ENCODE measurements around the gene GPR150.

DNA sequence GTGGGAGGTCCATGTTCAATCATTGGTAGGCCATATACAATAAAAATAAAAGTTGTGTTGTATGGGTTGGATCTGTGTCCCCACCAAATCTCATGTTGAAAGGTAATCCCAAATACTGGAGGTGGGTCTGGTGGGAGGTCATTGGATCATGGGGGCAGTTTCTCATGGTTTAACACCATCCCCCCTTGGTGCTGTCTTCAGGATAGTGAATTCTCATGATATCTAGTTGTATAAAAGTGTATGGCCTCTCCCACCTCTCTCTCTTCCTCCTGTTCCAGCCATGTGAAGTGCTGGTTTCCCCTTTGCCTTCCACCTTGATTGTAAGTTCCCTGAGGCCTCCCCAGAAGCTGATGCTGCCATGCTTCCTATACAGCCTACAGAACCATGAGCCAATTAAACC is 47.8 kb downstream of the GPR150 start:
- no peak for TF ChIP-seq GABPA (tag; conservative IDR thresholded peaks at IDR 0.05; ENCODE audit: low read depth)
- TF ChIP-seq, protein P1, sequence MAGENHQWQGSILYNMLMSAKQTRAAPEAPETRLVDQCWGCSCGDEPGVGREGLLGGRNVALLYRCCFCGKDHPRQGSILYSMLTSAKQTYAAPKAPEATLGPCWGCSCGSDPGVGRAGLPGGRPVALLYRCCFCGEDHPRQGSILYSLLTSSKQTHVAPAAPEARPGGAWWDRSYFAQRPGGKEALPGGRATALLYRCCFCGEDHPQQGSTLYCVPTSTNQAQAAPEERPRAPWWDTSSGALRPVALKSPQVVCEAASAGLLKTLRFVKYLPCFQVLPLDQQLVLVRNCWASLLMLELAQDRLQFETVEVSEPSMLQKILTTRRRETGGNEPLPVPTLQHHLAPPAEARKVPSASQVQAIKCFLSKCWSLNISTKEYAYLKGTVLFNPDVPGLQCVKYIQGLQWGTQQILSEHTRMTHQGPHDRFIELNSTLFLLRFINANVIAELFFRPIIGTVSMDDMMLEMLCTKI (IDR thresholded peaks at IDR 0.05; ENCODE audit: partially characterized antibody), result no peak
- no peak for TF ChIP-seq ZNF124 (CRISPR knock-in tag; IDR thresholded peaks at IDR 0.05)
- TF ChIP-seq TAF1 (IDR thresholded peaks at IDR 0.05; ENCODE audit: control insufficient read depth, extremely low read depth, insufficient read depth, low read length, severe bottlenecking), result no peak
- TF ChIP-seq, protein P2, sequence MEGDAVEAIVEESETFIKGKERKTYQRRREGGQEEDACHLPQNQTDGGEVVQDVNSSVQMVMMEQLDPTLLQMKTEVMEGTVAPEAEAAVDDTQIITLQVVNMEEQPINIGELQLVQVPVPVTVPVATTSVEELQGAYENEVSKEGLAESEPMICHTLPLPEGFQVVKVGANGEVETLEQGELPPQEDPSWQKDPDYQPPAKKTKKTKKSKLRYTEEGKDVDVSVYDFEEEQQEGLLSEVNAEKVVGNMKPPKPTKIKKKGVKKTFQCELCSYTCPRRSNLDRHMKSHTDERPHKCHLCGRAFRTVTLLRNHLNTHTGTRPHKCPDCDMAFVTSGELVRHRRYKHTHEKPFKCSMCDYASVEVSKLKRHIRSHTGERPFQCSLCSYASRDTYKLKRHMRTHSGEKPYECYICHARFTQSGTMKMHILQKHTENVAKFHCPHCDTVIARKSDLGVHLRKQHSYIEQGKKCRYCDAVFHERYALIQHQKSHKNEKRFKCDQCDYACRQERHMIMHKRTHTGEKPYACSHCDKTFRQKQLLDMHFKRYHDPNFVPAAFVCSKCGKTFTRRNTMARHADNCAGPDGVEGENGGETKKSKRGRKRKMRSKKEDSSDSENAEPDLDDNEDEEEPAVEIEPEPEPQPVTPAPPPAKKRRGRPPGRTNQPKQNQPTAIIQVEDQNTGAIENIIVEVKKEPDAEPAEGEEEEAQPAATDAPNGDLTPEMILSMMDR (IDR thresholded peaks at IDR 0.05 in 2 of 3, conservative IDR thresholded peaks at IDR 0.05 in 1 of 3; ENCODE audit: insufficient read depth in 2 of 3, low read depth in 1 of 3, low read length in 3 of 3), result no peak
- no peak for TF ChIP-seq GTF2F1 (IDR thresholded peaks at IDR 0.05; ENCODE audit: low read depth, low read length)
- TF ChIP-seq MTA1 (IDR thresholded peaks at IDR 0.05; ENCODE audit: borderline replicate concordance), result no peak
- no peak for TF ChIP-seq NFATC3 (IDR thresholded peaks at IDR 0.05)
- no peak for TF ChIP-seq DNMT1 (IDR thresholded peaks at IDR 0.05)
